Rectal smooth muscle tissue (tissue), 1 donor: Measurements from ENCODE around the gene ZNF761.
"Not testable (repeated sequence)": the region's sequence is repeated elsewhere in the genome, so short reads cannot be mapped to it uniquely, and the experiment has no call there.

Source experiments
- H3K27ac ChIP-seq: one replicate; pipeline ENCODE4 v1.7.0; 2013; ENCODE audit warnings: low read depth, low read length, inconsistent platforms
- H3K27me3 ChIP-seq: one replicate; pipeline ENCODE4 v1.7.0; 2013; ENCODE audit warnings: low read length; ENCODE audit not compliant: control insufficient read depth, insufficient read depth
- H3K36me3 ChIP-seq: one replicate; pipeline ENCODE4 v1.7.0; 2013; ENCODE audit warnings: low read length; ENCODE audit not compliant: control insufficient read depth, insufficient read depth
- H3K4me1 ChIP-seq: one replicate; pipeline ENCODE4 v1.7.0; 2013; ENCODE audit warnings: low read length; ENCODE audit not compliant: control insufficient read depth, insufficient read depth
- H3K4me3 ChIP-seq: one replicate; pipeline ENCODE4 v1.7.0; 2013; ENCODE audit warnings: low read length
- H3K9ac ChIP-seq: one replicate; pipeline ENCODE4 v1.7.0; 2013; ENCODE audit warnings: low read length

The ZNF761 gene

GRCh38 chr19:53503151-53503550 is 71.4 kb downstream of the ZNF761 start:
- not testable (repeated sequence) for H3K9ac ChIP-seq, H3K4me3 ChIP-seq, H3K4me1 ChIP-seq, H3K27me3 ChIP-seq, H3K36me3 ChIP-seq, H3K27ac ChIP-seq

DNA sequence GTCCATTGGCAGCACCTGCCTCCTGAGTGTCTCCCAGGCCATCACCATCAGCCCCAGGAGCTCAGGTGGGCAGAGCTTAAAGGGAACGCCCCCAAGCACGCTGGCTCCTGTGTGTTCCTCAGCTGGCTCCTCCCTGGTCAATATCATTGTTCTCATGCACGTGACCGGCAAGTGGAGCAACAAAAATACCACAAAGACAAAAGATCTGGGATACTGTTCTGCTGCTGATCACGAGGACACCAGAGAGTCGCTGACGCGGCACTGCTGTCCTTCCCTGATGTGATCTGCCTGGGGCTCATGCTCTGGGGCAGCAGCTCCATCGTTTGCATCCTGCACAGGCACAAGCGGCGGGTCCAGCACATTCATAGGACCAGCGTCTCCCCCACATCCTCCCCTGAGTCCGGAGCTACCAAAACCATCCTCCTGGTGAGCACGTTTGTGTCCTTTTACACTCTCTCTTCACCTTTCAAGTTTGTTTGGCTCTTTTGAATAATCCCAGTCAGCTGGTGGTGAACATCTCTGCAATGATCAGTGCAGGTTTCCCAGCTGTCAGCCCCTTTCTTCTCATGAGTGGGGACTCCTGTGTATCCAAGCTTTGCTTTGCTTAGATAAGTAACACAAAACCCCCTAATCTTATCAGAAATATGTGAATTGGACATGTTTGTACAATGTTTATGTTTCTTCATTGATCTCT is 72.0 kb downstream of the ZNF761 start:
- H3K9ac ChIP-seq, H3K36me3 ChIP-seq, H3K4me3 ChIP-seq, H3K27me3 ChIP-seq, H3K4me1 ChIP-seq, H3K27ac ChIP-seq: not testable (repeated sequence)

- not testable (repeated sequence) for H3K9ac ChIP-seq, H3K27me3 ChIP-seq, H3K4me1 ChIP-seq, H3K36me3 ChIP-seq
- peak overlapping the region; percentile 7 for H3K27ac ChIP-seq
- H3K4me3 ChIP-seq = peak overlapping the region; percentile 36
These were observed 72.5 kb downstream of the ZNF761 start for GRCh38 chr19:53504365-53504703.

GRCh38 chr19:53504885-53505284 is 73.1 kb downstream of the ZNF761 start:
- no peak overlapping the region for H3K27ac ChIP-seq

GRCh38 chr19:53506728-53507127 is 74.9 kb downstream of the ZNF761 start:
- Histone ChIP-seq H3K4me1 (peaks cover 5% of the 10 kb centered on the region), H3K27ac (no peak overlapping the region), H3K9ac (no peak overlapping the region), H3K36me3 (no peaks in the 10 kb centered on the region), H3K27me3 (no peaks in the 10 kb centered on the region), H3K4me3 (no peak overlapping the region)

More at GRCh38 chr19:53504885-53505284, 73.1 kb downstream of the ZNF761 start:
- Histone ChIP-seq H3K4me1 (peaks cover 5% of the 10 kb centered on the region), H3K9ac (no peak overlapping the region), H3K4me3 (peak overlapping the region; percentile 36), H3K36me3 (no peaks in the 10 kb centered on the region), H3K27me3 (no peaks in the 10 kb centered on the region)
